SU-DHL-6 (cell line): ENCODE measurements around the gene PLCH1.

Experiments
- EZH2phosphoT487 ChIP-seq: fragments of 200-600 bp; sonication (generic), shearing (Covaris generic); conservative IDR thresholded peaks from 2 replicates; pipeline ENCODE4 v1.6.1; 2018; ENCODE audit warnings: mild to moderate bottlenecking, antibody characterized with exemption, low read length, moderate library complexity, mixed read lengths
- TF ChIP-seq, protein P1 (sequence below): fragments of 200-600 bp; sonication (generic); IDR thresholded peaks from one replicate; pipeline ENCODE4 v1.5.1; 2017; ENCODE audit warnings: antibody characterized with exemption, mild to moderate bottlenecking, low read length, moderate library complexity; ENCODE audit not compliant: insufficient read depth, poor library complexity, severe bottlenecking

- TF ChIP-seq, protein P1, sequence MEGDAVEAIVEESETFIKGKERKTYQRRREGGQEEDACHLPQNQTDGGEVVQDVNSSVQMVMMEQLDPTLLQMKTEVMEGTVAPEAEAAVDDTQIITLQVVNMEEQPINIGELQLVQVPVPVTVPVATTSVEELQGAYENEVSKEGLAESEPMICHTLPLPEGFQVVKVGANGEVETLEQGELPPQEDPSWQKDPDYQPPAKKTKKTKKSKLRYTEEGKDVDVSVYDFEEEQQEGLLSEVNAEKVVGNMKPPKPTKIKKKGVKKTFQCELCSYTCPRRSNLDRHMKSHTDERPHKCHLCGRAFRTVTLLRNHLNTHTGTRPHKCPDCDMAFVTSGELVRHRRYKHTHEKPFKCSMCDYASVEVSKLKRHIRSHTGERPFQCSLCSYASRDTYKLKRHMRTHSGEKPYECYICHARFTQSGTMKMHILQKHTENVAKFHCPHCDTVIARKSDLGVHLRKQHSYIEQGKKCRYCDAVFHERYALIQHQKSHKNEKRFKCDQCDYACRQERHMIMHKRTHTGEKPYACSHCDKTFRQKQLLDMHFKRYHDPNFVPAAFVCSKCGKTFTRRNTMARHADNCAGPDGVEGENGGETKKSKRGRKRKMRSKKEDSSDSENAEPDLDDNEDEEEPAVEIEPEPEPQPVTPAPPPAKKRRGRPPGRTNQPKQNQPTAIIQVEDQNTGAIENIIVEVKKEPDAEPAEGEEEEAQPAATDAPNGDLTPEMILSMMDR, result no peak
- no peak for TF ChIP-seq EZH2phosphoT487
Observed at GRCh38 chr3:155634121-155634719, 110.7 kb downstream of the PLCH1 start.
